Measurements from ENCODE around the gene CDH4.

CDH4 gene

GRCh38 chr20:61844621-61845020, 592.6 kb downstream of the CDH4 start:
- DNase-seq (ENCODE audit: low read depth), result no peak
- no peak overlapping the region for H3K4me3 ChIP-seq (ENCODE audit: low read depth, low read length)
- no peak for TF ChIP-seq CTCF (IDR thresholded peaks at IDR 0.05; ENCODE audit: control insufficient read depth, extremely low read depth, insufficient read depth)

GRCh38 chr20:61845233-61845671, 593.2 kb downstream of the CDH4 start:
- DNase-seq (ENCODE audit: low read depth), result no peak
- no peak overlapping the region for H3K4me3 ChIP-seq (ENCODE audit: low read depth, low read length)
- TF ChIP-seq CTCF (IDR thresholded peaks at IDR 0.05; ENCODE audit: control insufficient read depth, extremely low read depth, insufficient read depth), result no peak

GRCh38 chr20:61846074-61846473, 594.0 kb downstream of the CDH4 start:
- no peak for DNase-seq (ENCODE audit: low read depth)
- no peak overlapping the region for H3K4me3 ChIP-seq (ENCODE audit: low read depth, low read length)
- no peak for TF ChIP-seq CTCF (IDR thresholded peaks at IDR 0.05; ENCODE audit: control insufficient read depth, extremely low read depth, insufficient read depth)

- no peak for TF ChIP-seq CTCF (IDR thresholded peaks at IDR 0.05; ENCODE audit: control insufficient read depth, extremely low read depth, insufficient read depth)
- no peak for DNase-seq (ENCODE audit: low read depth)
- H3K4me3 ChIP-seq (ENCODE audit: low read depth, low read length), result no peak overlapping the region
These were observed 594.8 kb downstream of the CDH4 start for GRCh38 chr20:61846741-61847419.

- H3K4me3 ChIP-seq (ENCODE audit: low read depth, low read length), result no peak overlapping the region
- no peak for TF ChIP-seq CTCF (IDR thresholded peaks at IDR 0.05; ENCODE audit: control insufficient read depth, extremely low read depth, insufficient read depth)
- no peak for DNase-seq (ENCODE audit: low read depth)
These were observed 595.3 kb downstream of the CDH4 start for GRCh38 chr20:61847420-61847748.

GRCh38 chr20:61847986-61848385, 595.9 kb downstream of the CDH4 start:
- no peak for TF ChIP-seq CTCF (IDR thresholded peaks at IDR 0.05; ENCODE audit: control insufficient read depth, extremely low read depth, insufficient read depth)
- H3K4me3 ChIP-seq (ENCODE audit: low read depth, low read length), result no peak overlapping the region

GRCh38 chr20:61848851-61849250, 596.8 kb downstream of the CDH4 start:
- no peak overlapping the region for H3K4me3 ChIP-seq (ENCODE audit: low read depth, low read length)
- no peak for DNase-seq (ENCODE audit: low read depth)
- TF ChIP-seq CTCF (IDR thresholded peaks at IDR 0.05; ENCODE audit: control insufficient read depth, extremely low read depth, insufficient read depth), result no peak

More at GRCh38 chr20:61847986-61848385, 595.9 kb downstream of the CDH4 start:
- no peak for DNase-seq (ENCODE audit: low read depth)

All from LNCaP clone FGC (cell line).